ENCODE measurements around the gene GEMIN4. TPM values are rescaled to one million over a fixed set of nuclear protein-coding genes. Genes with fewer than 3 reads are reported as not detected.

Gene GEMIN4
- total and polyA plus RNA-seq, 9 donors, result 9.8 to 19.6 (median 14.8) TPM

DNA sequence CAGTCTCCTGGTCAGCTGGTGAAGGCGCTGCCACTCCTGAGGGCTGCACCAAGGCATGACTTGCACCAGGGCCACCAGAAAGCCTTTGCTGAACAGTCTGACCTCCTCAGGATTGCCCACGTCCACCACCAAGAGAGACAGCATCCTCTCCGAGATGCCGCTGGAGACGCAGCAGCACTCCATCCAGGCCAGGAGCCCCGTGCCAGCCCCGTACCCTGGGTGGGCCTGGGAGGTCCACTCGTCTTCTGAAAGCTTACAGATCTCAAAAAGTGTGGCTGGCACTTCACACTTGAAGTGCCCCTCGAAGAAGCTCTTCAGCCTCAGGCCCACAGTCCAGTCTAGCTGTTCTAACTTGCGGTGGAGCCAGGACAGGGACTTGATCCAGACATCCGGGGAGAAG is 6.7 kb downstream of the GEMIN4 start:
- no peak overlapping the region for H3K4me3 ChIP-seq (ENCODE audit: low read length)
- H3K4me1 ChIP-seq (ENCODE audit: control insufficient read depth, insufficient read depth, low read length), result peaks cover 4% of the 10 kb centered on the region
- no peak for DNase-seq
- WGBS (ENCODE audit: insufficient coverage), result 96% methylated on average over 11 of the region's 11 CpGs
- H3K27ac ChIP-seq (ENCODE audit: low read length), result no peak overlapping the region
- H3K9me3 ChIP-seq (replicated peaks; ENCODE audit: control insufficient read depth, low read depth, low read length), result no peaks in the 10 kb centered on the region
- no peaks in the 10 kb centered on the region for H3K27me3 ChIP-seq (ENCODE audit: control insufficient read depth, insufficient read depth, low read length)
- peaks cover 76% of the 10 kb centered on the region for H3K36me3 ChIP-seq (ENCODE audit: control insufficient read depth, insufficient read depth, low read length)

DNA sequence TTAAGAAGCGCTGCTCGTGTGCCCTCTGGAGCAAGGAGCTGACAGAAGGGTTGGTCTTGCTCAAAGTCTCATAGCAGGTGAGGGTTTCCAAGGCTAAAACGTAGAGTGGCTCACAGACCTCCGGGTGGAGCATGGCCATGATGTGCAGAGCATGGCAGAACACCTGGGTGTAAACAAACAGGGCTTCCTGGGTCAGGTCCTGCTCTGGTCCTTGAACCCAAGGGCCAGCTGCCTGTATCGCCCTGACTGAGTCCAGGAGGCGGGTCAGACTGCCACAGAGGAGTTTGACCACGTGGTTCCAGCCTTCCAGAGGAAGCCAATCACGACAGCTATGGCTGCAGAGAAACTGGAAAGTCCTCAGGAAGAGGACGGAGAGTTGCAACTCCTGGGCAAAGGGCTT is 7.1 kb downstream of the GEMIN4 start:
- Histone ChIP-seq H3K9me3 (replicated peaks; ENCODE audit: control insufficient read depth, low read depth, low read length) (no peaks in the 10 kb centered on the region), H3K4me3 (ENCODE audit: low read length) (no peak overlapping the region), H3K27ac (ENCODE audit: low read length) (no peak overlapping the region), H3K36me3 (ENCODE audit: control insufficient read depth, insufficient read depth, low read length) (peaks cover 81% of the 10 kb centered on the region), H3K27me3 (ENCODE audit: control insufficient read depth, insufficient read depth, low read length) (no peaks in the 10 kb centered on the region), H3K4me1 (ENCODE audit: control insufficient read depth, insufficient read depth, low read length) (peaks cover 3% of the 10 kb centered on the region)
- DNase-seq, result no peak
- 91% methylated on average over 9 of the region's 9 CpGs for WGBS (ENCODE audit: insufficient coverage)

DNA sequence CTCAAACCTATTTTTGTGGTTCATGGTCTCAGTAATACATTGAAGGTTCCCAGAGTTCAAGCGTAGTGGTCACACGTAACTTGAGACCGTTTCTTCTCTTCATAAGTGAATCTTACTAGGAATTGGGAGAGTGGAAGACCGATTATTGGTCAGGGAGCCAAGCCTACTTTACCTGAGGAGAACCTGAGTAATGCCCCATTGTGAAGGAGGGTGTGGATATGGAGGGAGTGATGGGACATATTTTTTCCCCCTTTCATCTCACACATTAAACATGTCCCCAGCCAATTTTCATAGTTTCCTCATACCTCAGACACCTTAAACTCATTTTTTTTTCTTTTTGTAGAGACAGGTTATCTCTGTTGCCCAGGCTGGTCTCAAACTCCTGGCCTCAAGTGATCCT is 8.9 kb downstream of the GEMIN4 start:
- no CpG with 5 or more reads among the region's 4 CpGs for WGBS (ENCODE audit: insufficient coverage)
- no peak overlapping the region for H3K27ac ChIP-seq (ENCODE audit: low read length)
- no peaks in the 10 kb centered on the region for H3K27me3 ChIP-seq (ENCODE audit: control insufficient read depth, insufficient read depth, low read length)
- H3K4me1 ChIP-seq (ENCODE audit: control insufficient read depth, insufficient read depth, low read length), result peaks cover under 1% of the 10 kb centered on the region
- H3K36me3 ChIP-seq (ENCODE audit: control insufficient read depth, insufficient read depth, low read length), result peaks cover 84% of the 10 kb centered on the region
- H3K4me3 ChIP-seq (ENCODE audit: low read length), result no peak overlapping the region
- no peaks in the 10 kb centered on the region for H3K9me3 ChIP-seq (replicated peaks; ENCODE audit: control insufficient read depth, low read depth, low read length)
- no peak for DNase-seq

DNA sequence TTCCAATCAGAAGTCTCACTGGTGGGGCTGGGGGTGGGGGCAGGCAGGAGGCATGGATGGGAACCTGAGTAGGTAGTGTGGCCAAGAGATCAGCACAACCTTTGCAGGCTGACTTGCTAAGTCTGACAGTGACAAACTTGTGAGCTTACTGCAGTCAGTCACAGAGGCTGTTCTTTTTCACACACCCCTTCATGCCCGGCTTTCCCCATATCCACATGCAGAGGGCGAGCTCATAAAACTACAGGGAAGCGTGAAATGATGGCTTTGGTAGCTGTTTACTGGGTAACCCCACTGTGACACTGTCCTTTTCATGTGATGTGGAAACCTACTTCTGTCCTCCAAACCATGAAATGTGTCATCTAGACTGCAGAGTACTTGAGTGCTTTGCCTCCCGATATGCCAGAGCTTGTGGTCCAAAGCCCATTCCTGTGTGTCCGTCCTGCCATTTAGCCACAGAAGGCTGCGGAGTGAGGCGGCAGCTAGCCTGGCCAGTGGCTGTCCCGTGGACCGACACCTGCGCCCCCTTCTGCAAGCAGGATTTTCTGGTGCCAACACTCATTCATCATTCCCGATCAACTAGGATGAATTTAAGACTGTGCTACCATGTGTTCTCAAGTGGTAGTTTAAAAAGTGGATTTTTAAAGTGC is 9.8 kb downstream of the GEMIN4 start:
- Histone ChIP-seq H3K36me3 (ENCODE audit: control insufficient read depth, insufficient read depth, low read length) (peaks cover 76% of the 10 kb centered on the region), H3K9me3 (replicated peaks; ENCODE audit: control insufficient read depth, low read depth, low read length) (no peaks in the 10 kb centered on the region), H3K27me3 (ENCODE audit: control insufficient read depth, insufficient read depth, low read length) (no peaks in the 10 kb centered on the region), H3K27ac (ENCODE audit: low read length) (no peak overlapping the region), H3K4me1 (ENCODE audit: control insufficient read depth, insufficient read depth, low read length) (no peaks in the 10 kb centered on the region), H3K4me3 (ENCODE audit: low read length) (no peak overlapping the region)
- WGBS (ENCODE audit: insufficient coverage), result 100% methylated on average over 4 of the region's 11 CpGs
- DNase-seq, result no peak

DNA sequence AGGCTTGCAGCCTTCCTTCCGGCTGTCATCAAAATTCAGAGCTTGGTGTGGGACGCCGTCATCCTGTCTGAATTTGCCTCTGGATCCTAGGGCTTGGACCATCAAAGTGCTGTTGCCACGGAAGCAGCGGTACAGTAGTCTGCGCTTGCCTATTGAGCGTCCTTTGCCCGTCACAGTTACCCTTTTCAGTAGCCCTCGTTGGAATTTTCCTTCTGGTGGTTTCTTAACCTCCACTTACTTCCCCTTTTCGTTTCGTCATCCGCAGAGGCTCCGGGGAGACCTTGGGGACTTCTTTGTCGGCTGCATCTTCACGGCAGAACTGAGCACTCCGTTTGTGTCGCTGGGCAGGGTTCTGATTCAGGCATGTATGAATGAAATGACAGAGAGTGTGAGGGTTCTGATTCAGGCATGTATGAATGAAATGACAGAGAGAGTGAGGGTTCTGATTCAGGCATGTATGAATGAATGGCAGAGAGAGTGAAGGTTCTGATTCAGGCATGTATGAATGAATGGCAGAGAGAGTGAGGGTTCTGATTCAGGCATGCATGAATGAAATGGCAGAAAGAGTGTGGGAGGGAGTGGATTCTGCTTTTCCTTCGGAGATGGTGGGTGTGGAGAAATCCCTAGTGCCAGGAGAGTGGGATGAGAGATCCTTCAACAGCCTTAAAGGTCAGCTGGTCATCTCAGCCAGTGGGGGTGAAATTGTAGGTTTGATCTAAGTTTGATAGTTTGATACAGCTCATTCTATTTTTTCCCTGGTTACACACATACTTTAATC is 11.6 kb downstream of the GEMIN4 start:
- H3K4me3 ChIP-seq (ENCODE audit: low read length), result no peak overlapping the region
- H3K36me3 ChIP-seq (ENCODE audit: control insufficient read depth, insufficient read depth, low read length), result peaks cover 57% of the 10 kb centered on the region
- no peaks in the 10 kb centered on the region for H3K27me3 ChIP-seq (ENCODE audit: control insufficient read depth, insufficient read depth, low read length)
- DNase-seq, result peak; percentile 71
- no peaks in the 10 kb centered on the region for H3K9me3 ChIP-seq (replicated peaks; ENCODE audit: control insufficient read depth, low read depth, low read length)
- no peaks in the 10 kb centered on the region for H3K4me1 ChIP-seq (ENCODE audit: control insufficient read depth, insufficient read depth, low read length)
- WGBS (ENCODE audit: insufficient coverage), result 86% methylated on average over 17 of the region's 18 CpGs
- no peak overlapping the region for H3K27ac ChIP-seq (ENCODE audit: low read length)

DNA sequence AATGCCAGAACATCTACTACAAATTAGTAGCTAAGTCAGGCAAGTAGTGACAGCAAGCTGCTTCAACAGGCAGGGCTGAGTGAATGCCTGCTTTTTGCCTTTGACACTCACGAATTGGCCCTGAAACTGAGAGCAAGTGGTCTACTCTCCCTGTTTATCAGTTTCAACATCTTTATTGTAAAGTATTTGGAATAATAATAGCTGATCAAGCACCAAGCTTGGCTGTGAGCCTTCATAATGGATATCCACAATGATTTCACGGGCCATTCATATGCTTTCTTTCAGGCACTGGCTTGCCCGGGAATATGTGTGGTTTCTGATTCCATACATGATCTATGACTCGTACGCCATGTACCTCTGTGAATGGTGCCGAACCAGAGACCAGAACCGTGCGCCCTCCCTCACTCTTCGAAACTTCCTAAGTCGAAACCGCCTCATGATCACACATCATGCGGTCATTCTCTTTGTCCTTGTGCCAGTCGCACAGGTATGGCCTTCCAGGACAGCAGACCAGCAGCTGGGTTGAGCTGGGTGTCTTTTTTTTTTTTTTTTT is 14.4 kb downstream of the GEMIN4 start:
- 81% methylated on average over 6 of the region's 13 CpGs for WGBS (ENCODE audit: insufficient coverage)
- no peak overlapping the region for H3K4me3 ChIP-seq (ENCODE audit: low read length)
- H3K4me1 ChIP-seq (ENCODE audit: control insufficient read depth, insufficient read depth, low read length), result peaks cover 9% of the 10 kb centered on the region
- no peaks in the 10 kb centered on the region for H3K9me3 ChIP-seq (replicated peaks; ENCODE audit: control insufficient read depth, low read depth, low read length)
- no peaks in the 10 kb centered on the region for H3K27me3 ChIP-seq (ENCODE audit: control insufficient read depth, insufficient read depth, low read length)
- peaks cover 40% of the 10 kb centered on the region for H3K36me3 ChIP-seq (ENCODE audit: control insufficient read depth, insufficient read depth, low read length)
- no peak overlapping the region for H3K27ac ChIP-seq (ENCODE audit: low read length)
- no peak for DNase-seq

DNA sequence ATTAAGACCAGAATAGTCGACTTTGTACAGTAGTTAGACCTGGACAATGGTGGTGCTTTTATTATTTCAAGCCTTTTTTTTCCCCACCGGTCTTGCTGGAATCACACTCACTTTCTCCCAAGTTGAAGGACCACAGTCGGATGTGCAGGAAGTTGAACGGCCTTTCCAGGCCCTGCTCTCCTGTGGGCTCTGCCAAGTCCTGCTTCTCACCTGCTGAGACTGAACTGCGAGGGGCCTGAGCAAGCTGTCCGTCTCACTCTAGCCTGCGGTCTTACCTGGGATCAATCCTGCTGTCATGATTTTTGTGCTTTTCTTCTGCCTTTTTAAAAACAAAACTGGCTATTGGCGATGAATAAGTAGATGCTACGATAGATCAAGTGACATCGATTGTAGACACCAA is 18.3 kb downstream of the GEMIN4 start:
- Histone ChIP-seq H3K4me1 (ENCODE audit: control insufficient read depth, insufficient read depth, low read length) (peaks cover 14% of the 10 kb centered on the region), H3K27ac (ENCODE audit: low read length) (no peak overlapping the region), H3K4me3 (ENCODE audit: low read length) (peak overlapping the region; percentile 63), H3K9me3 (replicated peaks; ENCODE audit: control insufficient read depth, low read depth, low read length) (no peaks in the 10 kb centered on the region), H3K36me3 (ENCODE audit: control insufficient read depth, insufficient read depth, low read length) (peaks cover 9% of the 10 kb centered on the region), H3K27me3 (ENCODE audit: control insufficient read depth, insufficient read depth, low read length) (no peaks in the 10 kb centered on the region)
- WGBS (ENCODE audit: insufficient coverage), result 40% methylated on average over 7 of the region's 10 CpGs
- no peak for DNase-seq

DNA sequence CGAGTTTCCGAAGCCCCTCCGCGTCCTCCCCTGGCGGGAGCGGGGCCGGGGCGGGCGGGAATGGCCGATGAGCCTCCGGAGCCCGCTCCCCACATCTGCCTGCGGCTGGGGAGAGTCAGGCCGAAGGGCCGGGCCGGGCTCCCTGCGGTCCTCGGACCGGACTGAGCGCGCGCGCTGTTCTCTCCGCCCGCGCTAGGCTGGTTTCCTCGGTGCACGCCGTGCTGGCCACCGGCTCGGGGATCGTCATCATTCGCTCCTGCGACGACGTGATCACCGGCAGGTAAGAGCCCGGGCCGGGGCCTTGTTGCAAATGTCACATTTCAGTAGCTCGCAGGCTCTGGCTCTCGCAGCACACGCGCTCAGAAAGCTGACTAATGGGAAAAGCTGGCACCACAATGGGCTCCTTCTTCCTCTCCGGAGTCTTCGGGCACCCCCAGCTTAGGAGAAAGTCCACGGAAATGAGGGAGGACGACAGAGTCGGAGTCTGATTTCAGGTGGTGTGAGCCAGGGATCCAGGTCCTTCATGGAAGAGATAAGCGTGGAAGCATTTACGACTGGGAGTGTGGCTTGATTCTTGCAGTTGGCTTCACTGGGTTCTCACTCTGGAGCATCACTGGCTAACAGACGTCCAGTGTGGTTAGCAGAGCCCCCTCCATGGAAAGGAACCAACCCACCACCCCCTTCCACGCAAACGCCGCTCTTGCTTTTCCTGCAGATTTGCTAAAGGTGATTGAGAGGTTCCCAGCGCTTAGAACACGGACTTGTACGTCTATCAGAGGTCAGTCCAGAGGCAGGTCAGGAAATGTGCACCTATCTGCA is 19.0 kb downstream of the GEMIN4 start:
- H3K27ac ChIP-seq (ENCODE audit: low read length), result peak overlapping the region; percentile 51
- DNase-seq, result peak; percentile 48
- H3K9me3 ChIP-seq (replicated peaks; ENCODE audit: control insufficient read depth, low read depth, low read length), result no peaks in the 10 kb centered on the region
- 3% methylated on average over 52 of the region's 57 CpGs for WGBS (ENCODE audit: insufficient coverage)
- peaks cover 14% of the 10 kb centered on the region for H3K4me1 ChIP-seq (ENCODE audit: control insufficient read depth, insufficient read depth, low read length)
- peak overlapping the region; percentile 63 for H3K4me3 ChIP-seq (ENCODE audit: low read length)
- H3K27me3 ChIP-seq (ENCODE audit: control insufficient read depth, insufficient read depth, low read length), result no peaks in the 10 kb centered on the region
- H3K36me3 ChIP-seq (ENCODE audit: control insufficient read depth, insufficient read depth, low read length), result peaks cover 9% of the 10 kb centered on the region

DNA sequence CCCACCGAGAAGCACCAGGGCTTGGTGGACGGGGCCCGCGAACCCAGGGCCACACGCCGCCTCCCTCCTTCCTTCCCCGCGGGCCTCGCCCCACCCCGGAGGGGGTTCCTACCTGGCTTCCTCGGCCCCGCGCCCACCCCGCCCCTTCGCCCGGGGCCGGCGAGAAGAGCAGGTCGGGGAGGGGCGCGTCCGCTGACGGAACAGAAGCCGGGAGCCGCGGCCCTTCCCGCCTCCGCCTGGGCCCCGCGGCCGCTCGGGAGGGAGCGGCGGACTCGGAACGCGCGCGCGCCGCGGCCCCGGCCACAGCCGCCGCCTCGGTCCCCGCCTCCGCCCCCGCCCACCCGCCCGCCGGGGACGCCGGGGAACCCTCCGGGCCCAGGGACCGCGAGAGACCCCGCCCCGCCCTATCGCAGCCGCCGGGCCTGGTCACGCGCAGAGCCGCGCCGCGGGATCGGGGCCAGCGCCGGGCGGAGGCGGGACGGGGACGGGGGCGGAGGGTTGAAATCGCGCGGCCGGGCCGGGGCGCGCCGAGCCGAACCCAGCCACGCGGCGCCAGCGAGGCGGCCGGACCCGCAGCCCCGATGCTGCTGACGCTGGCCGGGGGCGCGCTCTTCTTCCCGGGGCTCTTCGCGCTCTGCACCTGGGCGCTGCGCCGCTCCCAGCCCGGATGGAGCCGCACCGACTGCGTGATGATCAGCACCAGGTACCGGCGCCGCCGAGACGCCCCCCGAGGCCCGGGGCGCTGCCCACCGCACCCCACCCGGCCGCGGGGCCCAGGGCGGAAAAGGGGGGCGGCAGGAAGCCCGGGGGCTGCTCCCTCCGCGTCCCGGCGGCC is 19.8 kb downstream of the GEMIN4 start, which contains the start of gene TLCD3A:
Gene TLCD3A (plus strand): TSS at position 530 of the 835 bp plus-strand sequence. CDS start 52 bp downstream, at position 582.
- Histone ChIP-seq H3K4me1 (ENCODE audit: control insufficient read depth, insufficient read depth, low read length) (peaks cover 14% of the 10 kb centered on the region), H3K36me3 (ENCODE audit: control insufficient read depth, insufficient read depth, low read length) (peaks cover 9% of the 10 kb centered on the region), H3K4me3 (ENCODE audit: low read length) (peak within 1 kb of the TSS; percentile 66), H3K27ac (ENCODE audit: low read length) (peak within 1 kb of the TSS; percentile 51), H3K9me3 (replicated peaks; ENCODE audit: control insufficient read depth, low read depth, low read length) (no peaks in the 10 kb centered on the region), H3K27me3 (ENCODE audit: control insufficient read depth, insufficient read depth, low read length) (no peaks in the 10 kb centered on the region)
- DNase-seq, result peak; percentile 83
- under 1% methylated on average over 126 of the region's 126 CpGs for WGBS (ENCODE audit: insufficient coverage)

Data from muscle of leg (tissue), 11 donors.